Epithelial cell of esophagus (primary cell): ENCODE data around the gene APMAP.
A peak's percentile ranks its signal among the peaks of the same experiment; 100 is the strongest.
"Not testable (repeated sequence)": the region's sequence is repeated elsewhere in the genome, so short reads cannot be mapped to it uniquely, and the experiment has no call there.

Experiments used
- DNase-seq: peaks from one replicate; pipeline ENCODE4 v3.0.0; 2010; ENCODE audit warnings: low read depth
- H3K4me3 ChIP-seq: 2 replicates; pipeline ENCODE4 v1.5.1; 2011; ENCODE audit warnings: mild to moderate bottlenecking, low read length, control low read depth
- CTCF ChIP-seq: IDR thresholded peaks from 2 replicates; pipeline ENCODE4 v1.5.1; 2011; ENCODE audit warnings: low read depth, mild to moderate bottlenecking, low read length, control low read depth, inconsistent platforms; ENCODE audit not compliant: insufficient read depth; ENCODE audit errors: missing control alignments

Gene APMAP

GRCh38 chr20:24930724-24931688 lies 61.5 kb downstream of the APMAP start:
- peak; percentile 64 for TF ChIP-seq CTCF
- not testable (repeated sequence) for DNase-seq
- H3K4me3 ChIP-seq = peak overlapping the region; percentile 60

- peak; percentile 98 for DNase-seq
- peak overlapping the region; percentile 60 for H3K4me3 ChIP-seq
- TF ChIP-seq CTCF = peak; percentile 28
These were observed 62.5 kb downstream of the APMAP start for GRCh38 chr20:24929867-24930723.

GRCh38 chr20:24929259-24929658 lies 63.3 kb downstream of the APMAP start:
- not testable (repeated sequence) for H3K4me3 ChIP-seq

GRCh38 chr20:24920706-24921105 lies 71.8 kb downstream of the APMAP start:
- not testable (repeated sequence) for H3K4me3 ChIP-seq, DNase-seq

More at GRCh38 chr20:24929259-24929658, 63.3 kb downstream of the APMAP start:
- DNase-seq = peak; percentile 28

GRCh38 chr20:24919665-24920064 lies 72.9 kb downstream of the APMAP start:
- H3K4me3 ChIP-seq, DNase-seq: not testable (repeated sequence)

GRCh38 chr20:24918579-24919566 lies 73.7 kb downstream of the APMAP start:
- no peak for DNase-seq
- no peak overlapping the region for H3K4me3 ChIP-seq
- no peak for TF ChIP-seq CTCF

- peak; percentile 80 for TF ChIP-seq CTCF
- DNase-seq = peak; percentile 65
- H3K4me3 ChIP-seq = no peak overlapping the region
These were observed 74.6 kb downstream of the APMAP start for GRCh38 chr20:24917797-24918578.
